ENCODE measurements around the gene LRFN3.

DNA sequence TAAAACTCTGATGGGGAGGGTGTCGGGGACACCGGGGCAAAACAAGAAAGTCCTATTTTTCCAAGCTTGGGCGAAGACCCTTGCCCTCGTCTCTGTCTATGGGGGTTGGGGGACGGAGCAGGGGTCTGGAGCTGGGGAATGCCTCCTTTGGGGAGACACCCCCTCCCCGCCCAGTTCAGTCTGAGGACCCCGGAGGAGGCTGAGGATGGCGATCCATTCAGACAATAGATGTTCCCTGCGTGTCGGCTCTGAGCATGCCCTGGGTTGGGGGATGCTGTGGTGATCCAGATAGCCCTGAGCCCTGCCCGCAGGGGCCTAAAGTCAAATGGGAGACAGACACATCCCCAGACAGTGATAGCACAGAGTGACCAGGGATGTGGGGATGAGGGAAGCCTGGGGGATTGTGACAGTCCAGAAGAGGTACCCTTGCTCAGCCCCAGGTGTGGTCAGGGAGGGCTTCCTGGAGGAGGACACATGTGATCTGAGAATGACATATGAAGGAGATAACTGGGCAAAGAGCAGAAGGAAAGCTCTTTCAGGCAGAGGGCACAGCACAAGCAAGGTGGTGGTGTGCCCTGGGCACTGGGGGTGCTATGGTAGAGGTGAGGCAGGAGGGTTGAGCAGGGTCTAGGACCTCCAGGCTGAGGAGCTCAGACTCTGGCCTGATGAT, 9.1 kb downstream of the LRFN3 start:
- TF ChIP-seq, protein P1, sequence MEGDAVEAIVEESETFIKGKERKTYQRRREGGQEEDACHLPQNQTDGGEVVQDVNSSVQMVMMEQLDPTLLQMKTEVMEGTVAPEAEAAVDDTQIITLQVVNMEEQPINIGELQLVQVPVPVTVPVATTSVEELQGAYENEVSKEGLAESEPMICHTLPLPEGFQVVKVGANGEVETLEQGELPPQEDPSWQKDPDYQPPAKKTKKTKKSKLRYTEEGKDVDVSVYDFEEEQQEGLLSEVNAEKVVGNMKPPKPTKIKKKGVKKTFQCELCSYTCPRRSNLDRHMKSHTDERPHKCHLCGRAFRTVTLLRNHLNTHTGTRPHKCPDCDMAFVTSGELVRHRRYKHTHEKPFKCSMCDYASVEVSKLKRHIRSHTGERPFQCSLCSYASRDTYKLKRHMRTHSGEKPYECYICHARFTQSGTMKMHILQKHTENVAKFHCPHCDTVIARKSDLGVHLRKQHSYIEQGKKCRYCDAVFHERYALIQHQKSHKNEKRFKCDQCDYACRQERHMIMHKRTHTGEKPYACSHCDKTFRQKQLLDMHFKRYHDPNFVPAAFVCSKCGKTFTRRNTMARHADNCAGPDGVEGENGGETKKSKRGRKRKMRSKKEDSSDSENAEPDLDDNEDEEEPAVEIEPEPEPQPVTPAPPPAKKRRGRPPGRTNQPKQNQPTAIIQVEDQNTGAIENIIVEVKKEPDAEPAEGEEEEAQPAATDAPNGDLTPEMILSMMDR (IDR thresholded peaks at IDR 0.05), result no peak
- TF ChIP-seq POLR2A (IDR thresholded peaks at IDR 0.05), result no peak
